HG02870 (cell line): ENCODE measurements around the gene PLPP1.
"Not testable (repeated sequence)": the region's sequence is repeated elsewhere in the genome, so short reads cannot be mapped to it uniquely, and the experiment has no call there.

Experiments
- ATAC-seq: cut with Tn5 transposase; IDR thresholded peaks from one replicate; pipeline ENCODE4 v1.9.1; 2021; ENCODE audit warnings: mild to moderate bottlenecking, moderate library complexity; ENCODE audit not compliant: unreplicated experiment

Gene PLPP1

GRCh38 chr5:55547781-55548180, 13.0 kb upstream of the PLPP1 start:
- ATAC-seq, result no peak

GRCh38 chr5:55546947-55547346, 12.2 kb upstream of the PLPP1 start:
- ATAC-seq, result no peak

- ATAC-seq, result no peak
These were observed 9.6 kb upstream of the PLPP1 start for GRCh38 chr5:55544341-55544740.

- no peak for ATAC-seq
These were observed 6.4 kb upstream of the PLPP1 start for GRCh38 chr5:55541056-55541635.

- ATAC-seq, result peak; percentile 42
These were observed 5.8 kb upstream of the PLPP1 start for GRCh38 chr5:55540525-55540924.

GRCh38 chr5:55540024-55540423, 5.3 kb upstream of the PLPP1 start:
- no peak for ATAC-seq

- ATAC-seq, result peak; percentile 29
These were observed 3.9 kb upstream of the PLPP1 start for GRCh38 chr5:55538661-55539060.

GRCh38 chr5:55537315-55537714, 2.6 kb upstream of the PLPP1 start:
- not testable (repeated sequence) for ATAC-seq

- peak; percentile 9 for ATAC-seq
These were observed 588 bp upstream of the PLPP1 start for GRCh38 chr5:55535199-55535905.

- ATAC-seq, result peak; percentile 41
These were observed 986 bp downstream of the PLPP1 start for GRCh38 chr5:55533521-55534435.

- no peak for ATAC-seq
These were observed 4.1 kb downstream of the PLPP1 start for GRCh38 chr5:55530669-55531068.

- no peak for ATAC-seq
These were observed 9.9 kb downstream of the PLPP1 start for GRCh38 chr5:55524816-55525215.

- no peak for ATAC-seq
These were observed 11.5 kb downstream of the PLPP1 start for GRCh38 chr5:55523293-55523692.

- no peak for ATAC-seq
These were observed 12.9 kb downstream of the PLPP1 start for GRCh38 chr5:55521881-55522280.

GRCh38 chr5:55520117-55520839, 14.5 kb downstream of the PLPP1 start:
- ATAC-seq, result no peak

- ATAC-seq, result no peak
These were observed 15.9 kb downstream of the PLPP1 start for GRCh38 chr5:55518831-55519390.

GRCh38 chr5:55517804-55518203, 17.0 kb downstream of the PLPP1 start:
- no peak for ATAC-seq

GRCh38 chr5:55511010-55511409, 23.8 kb downstream of the PLPP1 start:
- no peak for ATAC-seq

GRCh38 chr5:55510523-55510880, 24.3 kb downstream of the PLPP1 start:
- no peak for ATAC-seq

- no peak for ATAC-seq
These were observed 24.8 kb downstream of the PLPP1 start for GRCh38 chr5:55509796-55510522.
